ENCODE measurements around the gene MAPK1.

The MAPK1 gene

DNA sequence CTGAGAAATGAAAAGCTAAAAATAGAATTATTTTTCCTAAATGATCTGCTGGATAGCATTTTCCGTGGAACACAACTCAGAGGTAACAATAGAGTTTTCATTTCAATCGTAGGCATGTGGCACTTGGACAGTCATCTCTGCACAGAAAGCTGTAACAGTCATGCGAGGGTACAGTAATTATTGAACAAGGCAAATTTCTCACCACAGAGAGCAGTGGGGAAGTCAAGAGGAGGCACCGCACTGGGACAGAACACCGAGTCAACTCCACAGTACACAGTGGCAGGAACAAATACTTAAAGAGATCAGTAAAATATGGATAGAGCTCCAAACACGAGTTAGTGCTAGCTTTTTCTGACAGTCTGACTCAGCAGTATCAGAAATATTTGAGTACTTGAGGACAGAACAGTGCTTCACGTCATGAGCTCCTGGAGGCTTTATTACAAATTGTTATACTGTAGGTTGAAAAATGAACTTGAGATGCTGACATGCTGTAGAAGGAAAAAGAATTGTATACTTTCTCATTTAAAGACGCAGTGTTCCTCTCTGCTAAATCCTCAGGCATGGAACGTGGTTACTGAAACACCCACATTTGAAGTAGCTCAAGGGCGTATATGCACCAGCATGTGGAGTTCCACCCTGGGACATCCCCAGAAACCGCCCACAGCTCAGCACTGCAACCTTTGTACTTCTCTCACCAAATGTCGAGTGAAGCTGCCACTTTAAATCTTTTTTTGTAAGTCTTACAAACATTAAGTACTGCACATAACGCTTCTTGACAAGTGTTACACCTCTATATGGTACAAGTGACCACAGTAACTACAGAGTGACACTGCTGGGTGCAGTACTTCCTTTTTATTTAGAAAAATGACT lies 104.5 kb downstream of the MAPK1 start:
- Histone ChIP-seq H3K4me1 (ENCODE audit: low read length) (peaks cover 42% of the 10 kb centered on the region), H3K27ac (ENCODE audit: low read length) (peak overlapping the region; percentile 73), H3K4me2 (ENCODE audit: low read length) (peak overlapping the region; percentile 78)

DNA sequence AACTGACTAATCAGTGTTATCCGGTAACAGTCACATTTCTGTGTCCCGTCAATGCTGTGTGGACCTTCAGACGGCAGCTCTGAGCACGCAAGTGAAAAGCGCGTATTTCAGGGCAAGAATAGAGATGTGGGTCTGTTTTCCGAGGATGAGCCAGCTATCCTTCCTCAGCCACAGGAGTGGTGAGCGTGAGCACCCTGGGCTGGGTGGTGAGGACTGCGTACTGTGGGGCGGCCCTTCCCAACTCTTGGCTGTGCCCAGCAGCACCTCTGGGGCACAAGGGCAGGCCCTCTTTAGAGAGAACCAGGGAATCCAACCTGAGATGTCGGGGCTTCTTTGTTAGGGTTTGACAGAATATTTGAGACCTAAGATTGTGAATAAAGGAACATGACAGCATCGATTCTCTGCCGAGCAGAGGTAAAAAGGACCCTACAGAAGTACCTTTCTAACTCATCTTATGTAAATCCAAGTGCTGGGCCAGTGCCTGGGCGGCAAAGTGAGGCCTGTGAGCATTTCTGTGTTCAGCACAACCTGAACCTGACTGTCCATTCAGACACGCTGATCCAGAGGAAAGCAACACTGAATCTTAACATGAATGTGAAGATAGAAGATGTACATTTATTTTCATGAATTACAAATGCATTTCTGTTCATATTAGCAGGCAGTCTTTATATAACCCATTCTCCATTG lies 105.3 kb downstream of the MAPK1 start:
- Histone ChIP-seq H3K9me3 (ENCODE audit: insufficient read depth, low read length) (no peaks in the 10 kb centered on the region), H3K4me3 (ENCODE audit: low read length) (peak overlapping the region; percentile 25), H3K36me3 (replicated peaks; ENCODE audit: low read depth, low read length) (peaks cover 81% of the 10 kb centered on the region), H3K4me1 (ENCODE audit: low read length) (peaks cover 42% of the 10 kb centered on the region), H3K9ac (ENCODE audit: low read length) (no peak overlapping the region), H3K4me2 (ENCODE audit: low read length) (peak overlapping the region; percentile 78), H3K79me2 (ENCODE audit: low read length) (no peaks in the 10 kb centered on the region), H4K20me1 (ENCODE audit: insufficient read depth, low read length) (peaks cover 65% of the 10 kb centered on the region), H3K27me3 (ENCODE audit: low read depth, low read length) (no peaks in the 10 kb centered on the region), H2AFZ (ENCODE audit: low read depth, low read length) (no peak overlapping the region), H3K27ac (ENCODE audit: low read length) (peak overlapping the region; percentile 73; the same call in 1 of the 2 replicates)
- TF ChIP-seq, protein P1, sequence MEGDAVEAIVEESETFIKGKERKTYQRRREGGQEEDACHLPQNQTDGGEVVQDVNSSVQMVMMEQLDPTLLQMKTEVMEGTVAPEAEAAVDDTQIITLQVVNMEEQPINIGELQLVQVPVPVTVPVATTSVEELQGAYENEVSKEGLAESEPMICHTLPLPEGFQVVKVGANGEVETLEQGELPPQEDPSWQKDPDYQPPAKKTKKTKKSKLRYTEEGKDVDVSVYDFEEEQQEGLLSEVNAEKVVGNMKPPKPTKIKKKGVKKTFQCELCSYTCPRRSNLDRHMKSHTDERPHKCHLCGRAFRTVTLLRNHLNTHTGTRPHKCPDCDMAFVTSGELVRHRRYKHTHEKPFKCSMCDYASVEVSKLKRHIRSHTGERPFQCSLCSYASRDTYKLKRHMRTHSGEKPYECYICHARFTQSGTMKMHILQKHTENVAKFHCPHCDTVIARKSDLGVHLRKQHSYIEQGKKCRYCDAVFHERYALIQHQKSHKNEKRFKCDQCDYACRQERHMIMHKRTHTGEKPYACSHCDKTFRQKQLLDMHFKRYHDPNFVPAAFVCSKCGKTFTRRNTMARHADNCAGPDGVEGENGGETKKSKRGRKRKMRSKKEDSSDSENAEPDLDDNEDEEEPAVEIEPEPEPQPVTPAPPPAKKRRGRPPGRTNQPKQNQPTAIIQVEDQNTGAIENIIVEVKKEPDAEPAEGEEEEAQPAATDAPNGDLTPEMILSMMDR (IDR thresholded peaks at IDR 0.05; ENCODE audit: low read depth, low read length), result no peak
- TF ChIP-seq EZH2phosphoT487 (IDR thresholded peaks at IDR 0.05; ENCODE audit: low read depth), result no peak

More for the DNA sequence above, 104.5 kb downstream of the MAPK1 start:
- no peak overlapping the region for H2AFZ ChIP-seq (ENCODE audit: low read depth, low read length)
- peak overlapping the region; percentile 27; the same call in 1 of the 2 replicates for H3K9ac ChIP-seq (ENCODE audit: low read length)
- no peaks in the 10 kb centered on the region for H3K27me3 ChIP-seq (ENCODE audit: low read depth, low read length)
- TF ChIP-seq, protein P1 (IDR thresholded peaks at IDR 0.05; ENCODE audit: low read depth, low read length), result no peak
- no peak for TF ChIP-seq EZH2phosphoT487 (IDR thresholded peaks at IDR 0.05; ENCODE audit: low read depth)
- H3K4me3 ChIP-seq (ENCODE audit: low read length), result peak overlapping the region; percentile 51
- H3K36me3 ChIP-seq (replicated peaks; ENCODE audit: low read depth, low read length), result peaks cover 85% of the 10 kb centered on the region
- H4K20me1 ChIP-seq (ENCODE audit: insufficient read depth, low read length), result peaks cover 67% of the 10 kb centered on the region
- H3K9me3 ChIP-seq (ENCODE audit: insufficient read depth, low read length), result no peaks in the 10 kb centered on the region
- no peaks in the 10 kb centered on the region for H3K79me2 ChIP-seq (ENCODE audit: low read length)

DNA sequence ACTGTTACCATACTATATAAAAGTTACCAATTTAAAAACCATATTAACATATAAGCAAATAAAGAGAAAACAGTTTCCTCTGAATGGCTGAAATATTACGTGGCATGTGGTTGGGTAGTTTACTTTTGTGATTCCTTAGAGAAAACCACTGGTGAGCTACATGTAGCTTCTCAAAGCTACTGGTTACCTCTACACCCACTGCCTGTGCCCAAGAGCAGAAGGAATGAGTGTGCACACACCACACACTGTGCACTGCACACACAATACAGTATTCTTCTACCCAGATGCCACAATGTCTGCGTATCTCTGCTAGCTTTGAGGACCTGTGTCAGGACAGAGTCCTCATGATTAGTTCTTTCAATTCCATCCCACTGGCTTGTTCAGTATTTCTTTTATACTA lies 106.4 kb downstream of the MAPK1 start:
- H3K4me2 ChIP-seq (ENCODE audit: low read length), result no peak overlapping the region; the same call in 1 of the 2 replicates
- no peak overlapping the region for H2AFZ ChIP-seq (ENCODE audit: low read depth, low read length)
- H3K27me3 ChIP-seq (ENCODE audit: low read depth, low read length), result no peaks in the 10 kb centered on the region
- H3K27ac ChIP-seq (ENCODE audit: low read length), result no peak overlapping the region
- H3K4me3 ChIP-seq (ENCODE audit: low read length), result no peak overlapping the region
- H3K9ac ChIP-seq (ENCODE audit: low read length), result no peak overlapping the region
- no peaks in the 10 kb centered on the region for H3K9me3 ChIP-seq (ENCODE audit: insufficient read depth, low read length)
- no peaks in the 10 kb centered on the region for H3K79me2 ChIP-seq (ENCODE audit: low read length)
- peaks cover 79% of the 10 kb centered on the region for H3K36me3 ChIP-seq (replicated peaks; ENCODE audit: low read depth, low read length)
- peaks cover 44% of the 10 kb centered on the region for H3K4me1 ChIP-seq (ENCODE audit: low read length)
- no peak for TF ChIP-seq EZH2phosphoT487 (IDR thresholded peaks at IDR 0.05; ENCODE audit: low read depth)
- TF ChIP-seq, protein P1 (IDR thresholded peaks at IDR 0.05; ENCODE audit: low read depth, low read length), result no peak
- peaks cover 61% of the 10 kb centered on the region for H4K20me1 ChIP-seq (ENCODE audit: insufficient read depth, low read length)

DNA sequence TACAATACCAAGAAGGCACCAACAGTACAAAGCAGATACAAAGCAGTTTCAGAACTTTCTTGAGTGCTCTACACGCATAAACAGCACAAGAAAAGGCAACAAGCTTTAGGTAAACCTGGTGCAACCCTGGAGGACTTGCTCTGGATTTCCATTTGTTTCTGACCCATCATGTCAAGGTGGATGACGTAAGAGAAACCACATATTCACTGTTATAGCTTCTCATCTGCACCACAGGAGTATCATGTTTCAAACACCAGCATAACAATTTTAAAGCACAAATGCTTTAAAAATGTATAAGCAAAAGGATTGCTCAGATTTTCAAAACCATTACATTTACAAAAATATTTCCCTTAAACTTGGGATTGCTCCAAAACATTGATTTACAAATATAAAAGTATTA lies 106.8 kb downstream of the MAPK1 start:
- Histone ChIP-seq H3K36me3 (replicated peaks; ENCODE audit: low read depth, low read length) (peaks cover 77% of the 10 kb centered on the region), H3K27me3 (ENCODE audit: low read depth, low read length) (no peaks in the 10 kb centered on the region), H4K20me1 (ENCODE audit: insufficient read depth, low read length) (peaks cover 63% of the 10 kb centered on the region), H3K4me2 (ENCODE audit: low read length) (no peak overlapping the region), H3K9ac (ENCODE audit: low read length) (no peak overlapping the region), H3K4me1 (ENCODE audit: low read length) (peaks cover 47% of the 10 kb centered on the region), H3K9me3 (ENCODE audit: insufficient read depth, low read length) (no peaks in the 10 kb centered on the region), H3K27ac (ENCODE audit: low read length) (no peak overlapping the region), H3K79me2 (ENCODE audit: low read length) (no peaks in the 10 kb centered on the region), H3K4me3 (ENCODE audit: low read length) (no peak overlapping the region), H2AFZ (ENCODE audit: low read depth, low read length) (no peak overlapping the region)
- no peak for TF ChIP-seq EZH2phosphoT487 (IDR thresholded peaks at IDR 0.05; ENCODE audit: low read depth)
- TF ChIP-seq, protein P1 (IDR thresholded peaks at IDR 0.05; ENCODE audit: low read depth, low read length), result no peak
